Stimulated activated naive CD8-positive, alpha-beta T cell treated with anti-CD3 and anti-CD28 coated beads, Interleukin-15, Interleukin-2, amounts not matched to agents 100 U/mL and 50 U/mL, for 24 hours (primary cell): ENCODE results near the gene DNM3.
A peak's percentile ranks its signal among the peaks of the same experiment; 100 is the strongest.
"Not testable (repeated sequence)": the region's sequence is repeated elsewhere in the genome, so short reads cannot be mapped to it uniquely, and the experiment has no call there.

Source experiments
- ATAC-seq: fragments of 150-1000 bp; cut with Tn5 transposase; one replicate; pipeline ENCODE4 v1.10.0; 2021
- DNase-seq: peaks from one replicate; pipeline ENCODE4 v3.0.0; 2021

DNM3 gene

DNA sequence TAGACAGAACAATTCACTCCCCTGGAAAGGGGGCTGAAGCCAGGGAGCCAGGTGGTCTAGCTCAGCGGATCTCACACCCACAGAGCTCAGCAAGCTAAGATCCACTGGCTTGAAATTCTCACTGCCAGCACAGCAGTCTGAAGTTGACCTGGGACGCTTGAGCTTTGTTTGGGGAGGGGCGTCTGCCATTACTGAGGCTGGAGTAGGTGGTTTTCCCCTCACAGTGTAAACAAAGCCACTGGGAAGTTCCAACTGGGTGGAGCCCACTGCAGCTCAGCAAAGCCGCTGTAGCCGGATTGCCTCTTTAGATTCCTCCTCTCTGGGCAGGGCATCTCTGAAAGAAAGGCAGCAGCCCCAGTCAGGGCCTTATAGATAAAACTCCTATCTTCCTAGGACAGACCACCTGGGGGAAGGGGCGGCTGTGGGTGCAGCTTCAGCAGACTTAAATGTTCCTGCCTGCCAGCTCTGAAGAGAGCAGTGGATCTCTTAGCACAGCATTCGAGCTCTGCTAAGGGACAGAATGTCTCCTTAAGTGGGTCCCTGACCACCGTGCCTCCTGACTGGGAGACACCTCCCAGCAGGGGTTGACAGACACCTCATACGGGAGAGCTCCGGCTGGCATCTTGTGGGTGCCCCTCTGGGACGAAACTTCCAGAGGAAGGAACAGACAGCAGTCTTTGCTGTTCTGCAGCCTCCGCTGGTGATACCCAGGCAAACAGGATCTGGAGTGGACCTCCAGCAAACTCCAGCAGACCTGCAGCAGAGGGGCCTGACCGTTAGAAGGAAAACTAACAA lies 183.8 kb downstream of the DNM3 start:
- ATAC-seq, DNase-seq: not testable (repeated sequence)

DNA sequence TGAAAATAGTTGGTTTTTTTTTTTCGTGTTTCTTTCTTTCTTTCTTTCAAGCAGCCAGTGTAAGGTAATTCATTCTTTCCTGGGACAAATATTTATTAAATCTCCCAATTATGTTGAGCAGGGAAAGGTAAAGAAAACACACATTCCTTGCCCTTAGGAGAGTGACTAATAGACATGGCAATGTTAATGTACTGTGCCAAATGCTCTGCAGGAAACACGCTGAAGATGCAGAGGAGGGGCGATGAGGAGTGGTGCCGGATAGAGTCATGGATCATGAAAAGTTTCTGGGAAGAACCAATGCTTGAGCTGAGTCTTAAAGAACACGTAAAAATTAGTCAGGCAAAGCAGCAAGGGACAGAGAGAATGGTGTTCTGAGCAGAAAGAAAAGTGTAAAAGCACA lies 199.2 kb downstream of the DNM3 start:
- ATAC-seq (no peak), DNase-seq (no peak)

DNA sequence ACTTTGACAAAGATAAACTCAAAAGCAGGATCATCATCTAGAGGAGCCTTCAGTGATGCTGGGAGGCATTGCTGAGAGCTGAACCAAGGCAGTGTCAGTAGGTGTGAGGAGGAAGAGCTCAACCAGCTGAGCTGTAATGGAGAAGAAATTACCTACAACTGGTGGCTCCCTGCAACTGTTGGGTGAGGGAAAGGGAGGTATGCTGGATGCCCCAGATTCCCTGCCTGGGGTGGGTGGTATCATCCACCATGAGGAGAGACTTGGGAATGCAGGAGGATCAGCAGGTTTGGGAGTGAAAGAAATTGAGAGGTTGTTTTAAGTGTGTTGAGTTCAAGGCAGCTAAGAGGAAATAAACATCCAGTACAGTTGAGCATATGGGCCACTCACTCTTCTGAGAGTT lies 199.8 kb downstream of the DNM3 start:
- DNase-seq (no peak), ATAC-seq (no peak)

DNA sequence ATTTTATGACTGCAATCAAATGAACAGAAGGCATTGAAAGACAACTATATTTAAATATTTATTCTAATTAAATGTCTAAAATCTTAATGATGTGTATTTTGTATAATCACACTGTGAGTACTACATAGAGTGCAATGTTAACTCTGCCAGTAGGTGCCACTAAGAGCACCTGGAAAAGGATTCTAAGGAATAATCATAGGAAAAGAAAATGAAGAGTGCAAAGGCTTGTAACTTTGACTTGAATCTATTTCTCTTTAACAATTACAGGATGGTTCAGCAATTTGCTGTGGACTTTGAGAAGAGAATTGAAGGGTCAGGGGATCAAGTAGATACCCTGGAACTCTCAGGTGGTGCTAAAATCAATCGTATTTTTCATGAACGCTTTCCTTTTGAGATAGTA lies 200.4 kb downstream of the DNM3 start:
- no peak for DNase-seq

DNA sequence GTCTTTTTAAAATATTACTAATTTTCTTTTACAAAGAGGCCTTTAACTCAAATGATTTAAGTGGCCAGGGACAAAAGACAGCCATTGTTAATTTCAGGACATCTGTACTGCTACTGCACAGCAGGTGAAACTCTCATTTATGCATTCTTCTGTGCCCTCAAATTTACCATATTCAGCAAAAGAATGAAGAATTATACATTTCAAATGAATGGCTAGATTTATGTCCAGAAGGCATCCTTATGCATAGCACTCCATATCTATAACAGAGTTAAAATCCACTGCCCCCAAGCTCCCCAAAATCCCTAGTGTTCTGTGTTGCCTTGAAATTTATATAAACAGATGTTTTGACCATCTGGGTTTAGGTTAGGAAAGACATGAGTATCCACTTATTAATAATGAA lies 202.6 kb downstream of the DNM3 start:
- ATAC-seq (no peak), DNase-seq (no peak)

More for the DNA sequence above, 200.4 kb downstream of the DNM3 start:
- ATAC-seq: no peak

DNA sequence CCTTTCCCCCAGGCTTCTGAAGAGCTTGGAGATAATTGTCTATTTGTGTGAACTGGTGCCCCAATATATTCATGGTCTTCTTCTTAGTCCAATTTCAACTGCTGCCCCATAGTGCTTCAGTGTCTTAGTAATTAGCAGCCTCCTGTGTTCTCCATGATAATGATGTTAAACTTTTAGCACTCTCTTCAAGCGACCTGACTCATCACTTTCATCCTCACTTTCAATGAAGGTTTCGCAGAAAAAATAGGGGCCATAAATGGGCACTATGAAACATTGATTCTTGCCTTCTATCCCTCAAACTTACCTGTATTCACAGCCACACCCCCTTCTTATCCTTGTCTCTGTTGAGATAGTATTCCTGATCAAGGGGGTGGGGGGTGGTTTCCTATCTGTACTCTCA lies 210.6 kb downstream of the DNM3 start:
- DNase-seq: no peak
- ATAC-seq: no peak

DNA sequence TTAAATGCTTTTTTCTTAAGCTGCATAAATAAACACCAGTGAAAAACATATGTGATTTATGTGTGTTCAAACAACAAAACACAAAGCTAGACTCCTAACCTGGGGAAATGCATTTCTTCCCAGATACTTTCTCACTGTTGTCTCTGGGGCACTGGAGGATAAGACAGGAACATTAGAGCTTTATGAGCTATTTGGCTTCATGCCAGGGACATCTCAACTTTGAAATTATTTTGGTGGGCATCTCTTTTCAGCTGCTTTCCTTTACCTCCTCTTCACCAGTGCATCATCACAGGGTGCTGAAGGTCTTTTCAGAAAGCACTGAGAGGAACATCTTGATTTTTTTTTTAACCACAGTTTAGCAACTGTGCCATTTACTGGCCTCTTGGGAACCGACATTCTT lies 212.9 kb downstream of the DNM3 start:
- DNase-seq (no peak), ATAC-seq (no peak)

DNA sequence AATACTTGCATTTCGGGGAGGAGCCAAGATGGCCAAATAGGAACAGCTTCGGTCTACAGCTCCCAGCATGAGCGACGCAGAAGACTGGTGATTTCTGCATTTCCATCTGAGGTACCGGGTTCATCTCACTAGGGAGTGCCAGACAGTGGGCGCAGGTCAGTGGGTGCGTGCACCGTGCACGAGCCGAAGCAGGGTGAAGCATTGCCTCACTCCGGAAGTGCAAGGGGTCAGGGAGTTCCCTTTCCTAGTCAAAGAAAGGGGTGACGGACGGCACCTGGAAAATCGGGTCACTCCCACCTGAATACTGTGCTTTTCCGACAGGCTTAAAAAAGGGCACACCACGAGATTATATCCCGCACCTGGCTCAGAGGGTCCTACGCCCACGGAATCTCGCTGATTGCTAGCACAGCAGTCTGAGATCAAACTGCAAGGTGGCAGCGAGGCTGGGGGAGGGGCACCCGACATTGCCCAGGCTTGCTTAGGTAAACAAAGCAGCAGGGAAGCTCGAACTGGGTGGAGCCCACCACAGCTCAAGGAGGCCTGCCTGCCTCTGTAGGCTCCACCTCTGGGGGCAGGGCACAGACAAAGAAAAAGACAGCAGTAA lies 214.6 kb downstream of the DNM3 start:
- not testable (repeated sequence) for ATAC-seq, DNase-seq

DNA sequence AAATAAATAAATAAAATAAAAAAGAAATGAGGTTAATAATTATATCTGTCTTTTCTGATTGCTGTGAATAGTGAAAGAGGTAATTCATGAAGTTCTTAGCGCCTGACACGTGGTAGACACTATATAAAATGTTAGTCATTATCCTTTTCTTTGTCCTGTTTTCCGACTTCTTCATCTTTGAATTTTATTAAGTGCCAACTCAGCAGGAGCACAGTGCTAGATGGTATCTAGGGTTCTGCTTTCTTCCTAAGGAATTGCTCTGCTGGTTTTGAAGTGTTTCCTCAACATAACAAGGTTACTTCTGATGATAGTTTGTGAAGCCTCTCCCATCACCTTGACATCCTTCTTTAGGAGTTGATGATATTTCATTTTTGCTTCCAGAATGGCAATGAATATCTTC lies 227.0 kb downstream of the DNM3 start:
- DNase-seq: no peak
- ATAC-seq: no peak

DNA sequence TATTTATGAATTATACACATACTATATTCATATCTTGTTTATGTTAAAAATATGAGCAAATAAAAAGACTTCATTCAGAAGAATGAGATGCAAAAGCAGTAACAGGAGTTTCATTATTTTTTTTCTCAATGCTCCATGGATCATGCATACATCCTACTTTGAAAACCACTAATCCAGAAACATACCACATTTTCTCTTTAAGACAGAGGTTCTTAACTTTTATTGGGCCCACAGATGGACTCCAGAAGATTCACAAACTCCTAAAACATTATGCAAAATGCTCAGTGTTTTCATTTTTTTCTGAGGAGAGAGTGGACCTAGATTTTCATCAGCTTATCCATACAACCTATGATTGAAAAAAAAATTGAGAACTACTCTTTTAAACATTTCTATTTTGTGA lies 227.8 kb downstream of the DNM3 start:
- ATAC-seq: no peak
- DNase-seq: no peak

DNA sequence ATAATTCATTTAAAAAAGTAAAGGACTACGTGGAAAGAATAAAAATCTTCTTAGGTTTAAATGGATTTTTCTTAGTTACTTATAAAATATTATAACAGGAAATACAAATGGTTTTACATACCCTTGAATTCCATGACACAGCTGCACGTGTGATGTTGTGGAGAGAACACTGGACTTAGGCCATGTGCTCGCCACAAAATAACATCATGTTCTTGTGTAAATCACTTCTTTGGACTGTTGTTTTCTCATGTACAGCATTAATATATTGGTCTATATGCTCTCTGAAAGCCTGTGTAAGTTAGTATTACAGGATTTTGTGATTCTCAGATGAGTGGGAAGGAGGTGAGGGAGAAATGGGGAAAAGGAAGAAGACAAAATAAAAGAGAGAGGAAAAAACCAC lies 228.2 kb downstream of the DNM3 start:
- no peak for DNase-seq
- ATAC-seq: no peak

DNA sequence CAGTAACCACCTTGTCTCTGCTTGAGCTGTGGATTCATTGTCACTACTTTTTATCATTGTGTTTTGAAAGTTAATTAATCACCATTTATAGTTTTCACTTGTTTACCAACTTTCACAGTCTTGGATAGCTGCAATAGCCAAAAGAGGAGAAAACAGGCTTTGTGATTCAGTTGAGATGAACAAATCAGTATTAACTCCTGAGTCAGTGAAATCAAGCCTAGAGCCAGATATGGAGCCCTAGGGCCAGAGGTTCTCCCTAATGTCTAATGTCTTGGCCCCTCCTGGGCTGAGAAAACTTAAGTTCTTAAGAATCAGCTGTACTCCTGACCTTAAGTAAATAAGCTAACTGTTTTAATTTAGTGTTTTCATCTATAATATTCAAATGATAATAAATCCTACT lies 228.8 kb downstream of the DNM3 start:
- DNase-seq: no peak
- no peak for ATAC-seq

DNA sequence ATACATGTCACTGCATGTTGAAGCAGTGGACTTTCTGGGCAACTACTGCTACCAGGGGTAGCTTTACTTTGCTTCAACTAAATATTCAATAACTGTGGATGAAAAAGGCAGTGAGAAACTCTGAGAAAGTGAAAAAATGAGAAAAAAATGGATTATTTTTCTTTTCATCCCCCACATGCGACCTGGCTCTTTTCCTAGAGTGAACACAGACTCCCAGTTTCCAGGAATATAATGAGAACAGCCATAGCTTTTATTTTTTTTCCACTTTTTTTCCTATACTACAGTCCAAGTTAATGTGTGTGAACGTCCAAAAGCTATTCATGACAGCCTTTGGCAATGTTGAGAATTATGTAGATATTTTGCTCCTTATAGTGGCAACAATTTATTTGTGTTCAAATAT lies 230.4 kb downstream of the DNM3 start:
- DNase-seq (no peak), ATAC-seq (no peak)

DNA sequence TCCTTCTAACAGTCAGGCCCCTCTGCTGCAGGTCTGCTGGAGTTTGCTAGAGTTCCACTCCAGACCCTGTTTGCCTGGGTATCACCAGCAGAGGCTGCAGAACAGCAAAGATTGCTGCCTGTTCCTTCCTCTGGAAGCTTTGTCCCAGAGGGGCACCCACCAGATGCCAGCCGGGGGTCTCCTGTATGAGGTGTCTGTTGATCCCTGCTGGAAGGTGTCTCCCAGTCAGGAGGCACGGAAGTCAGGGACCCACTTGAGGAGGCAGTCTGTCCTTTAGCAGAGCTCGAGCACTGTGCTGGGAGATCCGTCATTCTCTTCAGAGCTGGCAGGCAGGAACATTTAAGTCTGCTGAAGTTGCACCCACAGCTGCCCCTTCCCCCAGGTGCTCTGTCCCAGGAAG lies 238.6 kb downstream of the DNM3 start:
- DNase-seq, ATAC-seq: not testable (repeated sequence)

DNA sequence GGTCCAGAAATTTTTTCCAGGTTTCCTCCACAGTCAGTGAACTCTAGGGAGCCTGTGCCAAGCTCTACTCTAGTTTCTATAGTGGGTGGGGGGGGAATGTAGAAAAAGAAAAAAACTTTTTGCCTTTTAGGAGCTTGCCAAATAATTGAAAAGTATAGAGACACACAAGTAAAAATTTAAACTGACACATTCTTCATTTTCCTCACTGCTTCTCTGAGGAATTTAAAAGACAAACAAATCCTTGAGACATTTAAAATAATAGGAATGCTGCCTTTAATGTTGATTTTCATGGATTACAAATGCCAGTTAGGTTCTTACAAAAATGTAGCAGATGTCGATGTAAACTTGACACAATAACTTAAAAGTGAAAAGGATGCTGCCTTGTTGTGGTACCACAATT lies 241.9 kb downstream of the DNM3 start:
- no peak for ATAC-seq
- DNase-seq: no peak

DNA sequence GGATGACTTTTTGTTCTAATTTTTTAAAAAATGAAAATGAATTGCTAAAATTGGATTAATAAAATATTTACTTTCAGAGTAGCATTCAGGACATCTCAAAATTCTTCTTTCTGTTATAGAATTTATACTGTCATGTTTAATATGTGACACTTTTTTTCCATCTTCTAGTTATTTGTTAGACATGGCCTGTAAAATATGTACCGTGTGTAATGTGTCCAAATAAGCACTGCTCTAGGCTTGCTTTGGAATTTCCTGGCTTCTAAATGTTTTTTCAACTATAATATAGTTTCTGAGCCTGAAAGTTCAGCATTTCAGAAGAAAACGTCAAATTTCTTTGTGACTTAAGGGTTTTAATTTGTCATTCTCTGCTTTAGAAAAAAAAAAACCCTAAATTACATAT lies 243.6 kb downstream of the DNM3 start:
- no peak for DNase-seq
- no peak for ATAC-seq

DNA sequence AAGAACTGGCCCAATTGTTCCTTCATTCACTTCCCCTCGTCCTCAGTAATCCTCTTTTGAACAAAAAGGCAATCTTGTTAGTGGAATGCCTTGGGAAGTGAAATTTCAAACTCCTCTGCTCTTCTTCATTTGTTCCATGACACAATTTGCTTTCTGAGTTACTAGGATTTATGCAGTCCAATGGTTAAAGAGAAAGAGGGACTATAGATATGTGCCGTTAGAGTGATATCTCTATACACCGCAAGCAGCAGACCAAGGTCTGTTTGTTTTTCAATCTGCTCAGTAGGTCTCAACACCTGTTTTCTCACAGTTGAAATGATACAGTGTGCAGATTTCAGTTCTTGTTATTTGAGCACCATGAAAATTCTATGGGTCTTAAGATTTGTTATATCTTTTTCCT lies 244.0 kb downstream of the DNM3 start:
- DNase-seq: no peak
- no peak for ATAC-seq

DNA sequence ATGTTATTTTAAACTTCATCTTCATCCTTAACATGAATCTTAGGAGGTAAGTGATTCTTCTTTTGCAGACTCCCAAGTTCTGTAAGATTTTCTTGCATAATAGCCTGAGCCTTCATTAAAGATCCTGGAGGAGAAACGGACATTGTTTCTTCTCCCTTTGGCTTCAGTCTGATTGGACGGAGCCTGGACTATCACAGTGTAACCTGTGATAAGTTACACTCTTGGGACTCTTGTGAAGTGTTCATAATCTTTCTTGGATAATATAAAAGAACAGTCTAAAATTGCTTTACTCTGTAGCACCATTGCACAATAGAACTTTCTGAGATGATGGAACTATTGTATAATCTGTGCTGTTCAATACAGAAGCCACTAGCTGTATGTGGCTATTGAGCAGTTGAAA lies 244.8 kb downstream of the DNM3 start:
- no peak for DNase-seq
- ATAC-seq: no peak

DNA sequence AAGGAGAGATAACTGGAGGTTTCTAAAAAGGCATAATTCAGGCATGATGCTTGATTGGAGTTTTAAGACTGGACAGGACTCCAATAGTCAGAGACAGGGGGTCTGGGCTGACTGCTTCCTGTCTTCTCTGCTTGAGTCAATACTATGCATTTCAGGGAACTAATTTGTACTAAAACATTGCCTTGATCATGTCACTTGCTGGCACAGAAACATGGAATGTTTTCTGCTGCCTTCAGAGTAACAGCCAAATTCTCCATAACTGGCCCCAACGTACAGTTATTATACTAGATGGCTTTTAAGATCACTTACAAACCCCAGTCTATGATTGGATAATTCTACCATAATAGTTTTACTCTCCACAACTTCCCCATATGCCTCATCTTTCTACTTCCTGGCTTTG lies 247.0 kb downstream of the DNM3 start:
- ATAC-seq (no peak), DNase-seq (no peak)

DNA sequence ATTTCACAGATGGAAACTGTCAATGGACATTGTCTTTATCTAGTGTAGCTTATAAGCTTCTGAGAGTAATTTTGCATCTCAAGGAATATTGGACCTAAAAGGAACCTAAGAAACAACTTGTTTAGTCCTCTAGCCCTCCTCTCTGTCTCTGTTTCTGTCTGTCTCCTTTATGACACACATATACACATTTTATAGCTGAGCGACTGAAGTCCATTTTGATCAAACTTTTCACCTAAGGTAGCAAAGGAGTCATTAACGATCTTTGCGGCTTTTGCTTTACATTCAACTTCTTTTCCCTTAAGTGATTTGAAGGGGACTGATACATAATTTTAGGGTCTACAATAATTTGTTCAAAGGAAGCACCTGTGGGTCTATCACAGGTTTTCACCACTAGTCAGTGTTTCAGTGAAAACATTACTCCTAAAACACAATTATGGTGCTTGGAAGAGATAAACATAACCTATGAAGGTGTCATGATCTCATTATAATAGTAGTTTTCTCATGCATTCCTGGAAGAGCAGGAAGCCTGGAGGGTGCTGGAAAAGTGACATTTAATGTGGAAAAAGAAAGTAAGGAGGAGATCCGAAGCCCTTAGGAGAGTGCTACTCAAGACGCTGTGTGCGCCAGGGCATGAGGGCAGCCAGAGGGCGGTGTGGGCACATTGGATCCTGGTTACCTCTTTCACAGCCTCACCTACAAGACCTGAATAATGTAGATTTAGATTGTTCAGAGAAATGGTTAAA lies 248.6 kb downstream of the DNM3 start:
- ATAC-seq (peak; percentile 72), DNase-seq (peak; percentile 61)

DNA sequence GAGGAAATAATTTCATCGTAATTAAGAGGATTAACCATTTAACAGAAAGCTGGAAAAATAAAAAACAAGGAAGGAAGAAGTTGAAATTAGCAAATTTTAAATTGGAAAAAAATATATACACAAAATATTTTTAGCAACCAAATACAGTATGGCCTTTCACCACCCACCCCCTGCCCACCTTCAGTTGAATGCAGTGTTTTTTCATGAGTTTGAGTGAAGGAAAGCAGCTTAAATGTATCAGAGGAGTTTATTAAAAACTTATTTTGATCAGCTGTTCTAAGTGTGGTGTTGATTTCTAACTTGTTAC lies 249.2 kb downstream of the DNM3 start:
- DNase-seq (no peak), ATAC-seq (no peak)

DNA sequence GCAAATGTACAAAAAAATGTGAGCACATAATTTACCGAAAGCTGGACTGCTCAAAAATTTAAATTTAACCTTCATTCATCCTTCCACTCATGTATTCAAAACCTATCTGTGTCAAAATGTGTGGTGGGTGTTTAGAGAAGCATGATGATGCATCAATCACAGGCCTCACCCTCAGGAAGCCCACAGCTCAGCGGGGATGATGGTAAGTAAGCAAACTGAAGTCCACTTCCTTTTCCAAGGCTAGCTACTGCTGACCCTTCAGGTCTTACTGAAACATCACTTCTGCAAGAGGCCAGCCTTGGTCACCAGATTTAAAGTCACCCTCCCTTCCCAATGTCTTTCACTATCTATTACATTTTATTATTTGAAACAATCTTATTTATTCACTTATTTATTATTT lies 254.5 kb downstream of the DNM3 start:
- DNase-seq (no peak), ATAC-seq (no peak)

DNA sequence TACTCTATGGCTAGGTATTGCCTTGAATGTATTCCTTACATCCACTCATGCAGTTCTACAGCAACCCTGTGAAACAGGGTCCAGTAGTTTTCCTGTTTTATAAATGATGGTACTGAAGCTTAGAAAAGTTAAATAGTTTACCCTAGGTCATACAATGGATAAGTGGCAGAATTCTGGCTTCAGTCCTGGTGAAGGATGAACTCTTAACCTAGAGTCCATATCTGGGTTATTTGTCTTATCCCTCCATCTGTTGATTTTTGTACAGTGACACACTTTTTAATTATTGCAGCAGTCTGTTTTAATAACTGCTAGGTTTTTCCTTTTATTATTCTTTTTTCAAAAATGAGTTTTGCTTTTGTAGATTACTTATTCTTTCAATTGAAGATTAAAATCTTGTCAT lies 263.9 kb downstream of the DNM3 start:
- no peak for ATAC-seq
- DNase-seq: no peak
